Lower lobe of right lung (tissue), 2 donors: ENCODE measurements around the gene DLK1. TPM values are rescaled to one million over a fixed set of nuclear protein-coding genes. Genes with fewer than 3 reads are reported as not detected.

Source experiments
- ATAC-seq, 2 donors: fragments of 200-7000 bp; cut with Tn5 transposase; one replicate each; pipeline ENCODE4 v1.9.1; 2020 to 2022; ENCODE audit warnings: mild to moderate bottlenecking in 2 of 2, moderate library complexity in 2 of 2
- DNase-seq: peaks from one replicate; pipeline ENCODE4 v3.0.0-alpha.2; 2020
- H3K27ac ChIP-seq: fragments of 200-600 bp; one replicate; pipeline ENCODE4 v1.8.0; 2022
- H3K27me3 ChIP-seq: fragments of 200-600 bp; one replicate; pipeline ENCODE4 v1.8.0; 2022; ENCODE audit warnings: low read depth
- H3K36me3 ChIP-seq: fragments of 200-600 bp; one replicate; pipeline ENCODE4 v1.8.0; 2022; ENCODE audit warnings: mild to moderate bottlenecking
- H3K4me1 ChIP-seq: fragments of 200-600 bp; one replicate; pipeline ENCODE4 v1.8.0; 2022
- H3K4me3 ChIP-seq: fragments of 200-600 bp; one replicate; pipeline ENCODE4 v1.8.0; 2022; ENCODE audit warnings: mild to moderate bottlenecking
- H3K9me3 ChIP-seq: fragments of 200-600 bp; one replicate; pipeline ENCODE4 v1.8.0; 2022
- intact Hi-C: fragments of 100-400 bp; cut with DNase I; formaldehyde crosslinking; loops from one replicate; pipeline ENCODE4 v1.11.0; 2022
- total RNA-seq: library from RNA; stranded (reverse); fragmentation: NEBNext Ultra II Directional; extraction: Animal tissue kit (Norgen Biotek cat#: 25700); gene quantifications from one replicate; pipeline ENCODE4 v1.2.1, GENCODE V29; 2021
- TF ChIP-seq, protein P1 (sequence below): fragments of 200-600 bp; IDR thresholded peaks from one replicate; pipeline ENCODE4 v1.8.0; 2022; ENCODE audit warnings: antibody characterized with exemption, mild to moderate bottlenecking
- donor health status: DM: no; HTN: yes; CAD: no; lungs with severe emphysema.

Gene DLK1
- total RNA-seq, 1 donor from 2014 or later = not detected

- ATAC-seq (peak; percentile 96 to 98), DNase-seq (peak; percentile 64)
- H3K36me3 ChIP-seq = no peaks in the 10 kb centered on the region
- H3K27me3 ChIP-seq = no peaks in the 10 kb centered on the region
- no peaks in the 10 kb centered on the region for H3K9me3 ChIP-seq
- TF ChIP-seq, protein P1, sequence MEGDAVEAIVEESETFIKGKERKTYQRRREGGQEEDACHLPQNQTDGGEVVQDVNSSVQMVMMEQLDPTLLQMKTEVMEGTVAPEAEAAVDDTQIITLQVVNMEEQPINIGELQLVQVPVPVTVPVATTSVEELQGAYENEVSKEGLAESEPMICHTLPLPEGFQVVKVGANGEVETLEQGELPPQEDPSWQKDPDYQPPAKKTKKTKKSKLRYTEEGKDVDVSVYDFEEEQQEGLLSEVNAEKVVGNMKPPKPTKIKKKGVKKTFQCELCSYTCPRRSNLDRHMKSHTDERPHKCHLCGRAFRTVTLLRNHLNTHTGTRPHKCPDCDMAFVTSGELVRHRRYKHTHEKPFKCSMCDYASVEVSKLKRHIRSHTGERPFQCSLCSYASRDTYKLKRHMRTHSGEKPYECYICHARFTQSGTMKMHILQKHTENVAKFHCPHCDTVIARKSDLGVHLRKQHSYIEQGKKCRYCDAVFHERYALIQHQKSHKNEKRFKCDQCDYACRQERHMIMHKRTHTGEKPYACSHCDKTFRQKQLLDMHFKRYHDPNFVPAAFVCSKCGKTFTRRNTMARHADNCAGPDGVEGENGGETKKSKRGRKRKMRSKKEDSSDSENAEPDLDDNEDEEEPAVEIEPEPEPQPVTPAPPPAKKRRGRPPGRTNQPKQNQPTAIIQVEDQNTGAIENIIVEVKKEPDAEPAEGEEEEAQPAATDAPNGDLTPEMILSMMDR = no peak
- no peaks in the 10 kb centered on the region for H3K4me1 ChIP-seq
- intact Hi-C loops = no loop called here
- peak overlapping the region; percentile 24 for H3K27ac ChIP-seq
- H3K4me3 ChIP-seq = no peak overlapping the region
These were observed 20.4 kb downstream of the DLK1 start for GRCh38 chr14:100747021-100747586.

DNA sequence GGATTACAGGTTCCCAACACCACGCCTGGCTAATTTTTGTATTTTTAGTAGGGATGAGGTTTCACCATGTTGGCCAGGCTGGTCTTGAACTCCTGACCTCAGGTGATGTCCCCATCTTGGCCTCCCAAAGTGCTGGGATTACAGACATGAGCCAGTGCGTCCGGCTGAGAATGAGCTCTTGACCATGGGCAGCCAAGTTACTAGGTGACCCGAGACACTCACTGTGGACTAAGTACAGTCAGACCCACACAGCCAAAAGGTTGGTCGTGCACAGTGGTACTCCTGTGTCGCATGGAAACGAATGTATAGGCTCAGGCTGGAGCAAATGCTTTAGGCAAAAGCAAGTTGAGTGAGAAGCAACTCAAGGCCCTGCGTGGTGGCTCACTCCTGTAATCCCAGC is 21.0 kb downstream of the DLK1 start:
- Histone ChIP-seq H3K36me3 (no peaks in the 10 kb centered on the region), H3K4me1 (no peaks in the 10 kb centered on the region), H3K9me3 (no peaks in the 10 kb centered on the region), H3K4me3 (no peak overlapping the region), H3K27ac (peak overlapping the region; percentile 24), H3K27me3 (no peaks in the 10 kb centered on the region)
- intact Hi-C loops = no loop called here
- TF ChIP-seq, protein P1 = no peak
- DNase-seq = no peak
- no peak for ATAC-seq

DNA sequence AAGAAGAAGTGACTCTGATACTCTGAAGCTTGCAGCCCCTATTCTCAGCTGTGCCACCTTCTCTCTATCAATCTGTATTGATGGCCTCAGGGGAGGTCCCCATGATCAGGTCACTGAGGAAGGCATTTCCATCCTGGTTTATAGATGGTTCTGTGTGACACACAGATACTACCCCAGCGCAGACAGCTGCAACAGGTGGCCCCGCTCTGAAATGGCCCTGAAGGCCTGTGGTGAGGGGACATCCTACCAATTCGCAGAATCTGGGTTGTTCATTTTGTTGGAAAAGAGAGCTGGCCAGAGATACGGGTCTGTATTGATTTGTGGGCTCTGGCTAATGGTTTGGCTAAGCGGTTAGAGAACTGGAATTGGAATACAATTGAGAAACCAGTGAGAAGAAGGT is 21.7 kb downstream of the DLK1 start:
- no peaks in the 10 kb centered on the region for H3K9me3 ChIP-seq
- no peaks in the 10 kb centered on the region for H3K36me3 ChIP-seq
- DNase-seq (no peak), ATAC-seq (no peak)
- intact Hi-C loops = no loop called here
- no peak overlapping the region for H3K27ac ChIP-seq
- no peaks in the 10 kb centered on the region for H3K27me3 ChIP-seq
- no peak overlapping the region for H3K4me3 ChIP-seq
- H3K4me1 ChIP-seq = no peaks in the 10 kb centered on the region
- TF ChIP-seq, protein P1 = no peak

DNA sequence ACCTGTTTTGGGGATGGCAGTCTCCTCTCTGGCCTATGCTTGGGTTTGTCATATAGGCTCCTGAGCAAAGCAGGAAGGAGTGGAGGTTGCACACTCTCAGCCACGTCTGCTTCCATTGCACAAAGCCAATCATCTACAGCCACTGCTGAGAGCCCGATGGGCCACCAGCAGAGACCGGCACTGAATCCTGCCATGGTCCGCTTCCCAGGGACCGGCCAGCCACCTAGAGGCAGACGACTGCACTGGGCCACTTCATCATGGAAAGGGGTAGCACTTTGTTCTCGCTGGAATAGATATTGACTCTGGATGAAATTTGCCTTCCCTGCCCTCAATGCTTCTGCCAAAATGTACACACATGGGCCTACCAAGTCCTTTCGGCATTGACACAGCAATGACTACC is 22.3 kb downstream of the DLK1 start:
- intact Hi-C loops = no loop called here
- no peaks in the 10 kb centered on the region for H3K27me3 ChIP-seq

GRCh38 chr14:100749967-100750597 is 23.4 kb downstream of the DLK1 start:
- no peaks in the 10 kb centered on the region for H3K9me3 ChIP-seq
- H3K27me3 ChIP-seq = no peaks in the 10 kb centered on the region
- intact Hi-C loops = no loop called here
- H3K4me1 ChIP-seq = no peaks in the 10 kb centered on the region
- H3K36me3 ChIP-seq = no peaks in the 10 kb centered on the region
- H3K27ac ChIP-seq = no peak overlapping the region
- ATAC-seq (no peak), DNase-seq (no peak)
- no peak overlapping the region for H3K4me3 ChIP-seq
- TF ChIP-seq, protein P1 = no peak

More for the DNA sequence above, 22.3 kb downstream of the DLK1 start:
- Histone ChIP-seq H3K9me3 (no peaks in the 10 kb centered on the region), H3K4me3 (no peak overlapping the region), H3K27ac (no peak overlapping the region), H3K4me1 (no peaks in the 10 kb centered on the region), H3K36me3 (no peaks in the 10 kb centered on the region)
- no peak for ATAC-seq
- TF ChIP-seq, protein P1 = no peak
- DNase-seq = no peak
